HepG2 (cell line): ENCODE measurements around the gene ZKSCAN2. TPM values are rescaled to one million over a fixed set of nuclear protein-coding genes. Genes with fewer than 3 reads are reported as not detected.
A peak's percentile ranks its signal among the peaks of the same experiment; 100 is the strongest.

ENCODE experiments used
- ADNP ChIP-seq: sonication (generic); formaldehyde crosslinking; IDR thresholded peaks from 2 replicates; pipeline ENCODE4 v1.4.0; 2020; ENCODE audit warnings: missing genetic modification reagents
- EP300 ChIP-seq, 3 experiments: sonication (generic) in 1 of 3; formaldehyde crosslinking in 1 of 3; IDR thresholded peaks; 2 replicates each; pipeline versions ENCODE4 v1.5.1 to v1.6.1; 2011 to 2020; ENCODE audit warnings: low read depth in 2 of 3, low read length in 2 of 3, borderline replicate concordance in 1 of 3, improper control_type of control experiment in 1 of 3, mild to moderate bottlenecking in 1 of 3, missing genetic modification reagents in 1 of 3, moderate library complexity in 1 of 3
- GLI4 ChIP-seq: sonication (generic); formaldehyde crosslinking; IDR thresholded peaks from 2 replicates; pipeline ENCODE4 v1.5.1; 2020; ENCODE audit warnings: missing genetic modification reagents, mild to moderate bottlenecking, moderate library complexity, borderline replicate concordance
- GZF1 ChIP-seq: sonication (generic); formaldehyde crosslinking; IDR thresholded peaks from 2 replicates; pipeline ENCODE4 v1.5.1; 2020; ENCODE audit warnings: mild to moderate bottlenecking, missing genetic modification reagents
- KAT8 ChIP-seq: IDR thresholded peaks from 2 replicates; pipeline ENCODE4 v1.6.1; 2016; ENCODE audit warnings: missing genetic modification reagents, missing compliant biosample characterization
- NR1H2 ChIP-seq: sonication (generic); formaldehyde crosslinking; IDR thresholded peaks from 2 replicates; pipeline ENCODE4 v1.8.1; 2022; ENCODE audit warnings: low read depth, missing genetic modification reagents, borderline replicate concordance
- POLR2AphosphoS5 ChIP-seq: IDR thresholded peaks from 2 replicates; pipeline ENCODE4 v1.6.1; 2012; ENCODE audit warnings: low read depth, low read length
- TEAD2 ChIP-seq: sonication (generic); formaldehyde crosslinking; IDR thresholded peaks from 2 replicates; pipeline ENCODE4 v1.9.0; 2021; ENCODE audit warnings: missing genetic modification reagents
- ZBTB21 ChIP-seq: sonication (generic); formaldehyde crosslinking; IDR thresholded peaks from 2 replicates; pipeline ENCODE4 v1.4.0; 2020; ENCODE audit warnings: missing genetic modification reagents
- ZNF121 ChIP-seq: sonication (generic); formaldehyde crosslinking; IDR thresholded peaks from 2 replicates; pipeline ENCODE4 v1.5.0; 2020; ENCODE audit warnings: mild to moderate bottlenecking, missing genetic modification reagents
- ZNF143 ChIP-seq: sonication (generic); formaldehyde crosslinking; IDR thresholded peaks from 2 replicates; pipeline ENCODE4 v1.4.0; 2020; ENCODE audit warnings: missing genetic modification reagents
- ZNF44 ChIP-seq: sonication (generic); formaldehyde crosslinking; IDR thresholded peaks from 2 replicates; pipeline ENCODE4 v1.5.1; 2020; ENCODE audit warnings: mild to moderate bottlenecking, missing genetic modification reagents
- ZNF616 ChIP-seq: sonication (generic); formaldehyde crosslinking; IDR thresholded peaks from 2 replicates; pipeline ENCODE4 v1.5.0; 2020; ENCODE audit warnings: low read depth, mild to moderate bottlenecking, missing genetic modification reagents
- polyA plus RNA-seq, 8 experiments: library from polyadenylated mRNA; depleted of rRNA in 3 of 8; stranded (reverse) in 7 of 8; unstranded in 1 of 8; fragments of >200 nt; fragmentation: Illumina TruSeq in 4 of 8; extraction: Trizol in 4 of 8; gene quantifications; 2 replicates each; pipeline versions ENCODE4 v1.2.1 to v1.2.3, GENCODE V29; 2011 to 2016; ENCODE audit warnings: low read depth in 4 of 8, missing spikeins in 1 of 8, mixed read lengths in 1 of 8; ENCODE audit not compliant: insufficient read depth in 1 of 8
- total RNA-seq, 5 experiments: library from RNA; depleted of rRNA; stranded (reverse); fragments of >200 nt; fragmentation: Illumina TruSeq; extraction: Trizol; gene quantifications; 2 replicates each; pipeline ENCODE4 v1.2.3, GENCODE V29; 2016; ENCODE audit warnings: low read depth in 1 of 5
- TF ChIP-seq, protein P1 (sequence below), 2 experiments: sonication (generic) in 1 of 2; formaldehyde crosslinking in 1 of 2; IDR thresholded peaks; 2 replicates each; pipeline versions ENCODE4 v1.4.0 to v1.6.1; 2016 to 2020; ENCODE audit warnings: borderline replicate concordance in 1 of 2, low read depth in 1 of 2, mild to moderate bottlenecking in 1 of 2, missing genetic modification reagents in 1 of 2
- TF ChIP-seq, protein P2 (sequence below): sonication (generic); formaldehyde crosslinking; IDR thresholded peaks from 2 replicates; pipeline ENCODE4 v1.5.1; 2020; ENCODE audit warnings: mild to moderate bottlenecking, missing genetic modification reagents
- TF ChIP-seq, protein P3 (sequence below): sonication (generic); formaldehyde crosslinking; conservative IDR thresholded peaks from 2 replicates; pipeline ENCODE4 v1.4.0; 2020; ENCODE audit warnings: mild to moderate bottlenecking, missing genetic modification reagents, moderate library complexity
- TF ChIP-seq, protein P4 (sequence below): sonication (generic); formaldehyde crosslinking; IDR thresholded peaks from 2 replicates; pipeline ENCODE4 v1.5.0; 2020; ENCODE audit warnings: missing genetic modification reagents

ZKSCAN2 gene
- total and polyA plus RNA-seq, 2 of the 13 experiments (the other 11 are each of a cell fraction or from before 2014, with no cell fraction given): 4.2 to 11.1 TPM

DNA sequence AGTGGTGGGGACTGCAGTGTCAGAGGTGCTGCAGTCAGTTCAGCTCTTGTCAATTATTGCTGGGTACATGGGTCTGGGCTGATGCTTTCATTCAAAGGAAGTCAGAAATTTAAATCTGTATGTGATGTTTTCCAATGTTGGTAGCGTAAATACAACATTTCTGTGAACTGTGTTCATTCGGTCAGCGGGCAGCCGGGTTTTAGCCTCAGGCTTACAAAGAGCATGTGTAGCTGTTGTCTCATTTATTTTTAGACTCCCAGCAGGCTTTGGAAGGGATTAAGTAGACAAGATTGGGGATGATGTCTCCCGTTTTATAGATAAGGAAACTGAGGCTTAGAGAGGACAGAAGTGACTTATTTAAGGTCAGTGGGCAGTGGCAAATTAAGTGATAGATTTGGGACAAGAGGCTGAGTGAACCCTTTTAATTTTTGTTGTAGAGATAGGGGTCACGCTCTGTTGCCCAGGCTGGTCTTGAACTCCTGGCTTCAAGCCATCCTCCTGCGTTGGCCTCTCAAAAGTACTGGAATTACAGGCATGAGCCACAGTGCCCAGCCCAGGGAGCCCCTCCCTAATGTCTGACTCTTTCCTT lies 32.8 kb downstream of the ZKSCAN2 start (continued):
- TF ChIP-seq, protein P1, sequence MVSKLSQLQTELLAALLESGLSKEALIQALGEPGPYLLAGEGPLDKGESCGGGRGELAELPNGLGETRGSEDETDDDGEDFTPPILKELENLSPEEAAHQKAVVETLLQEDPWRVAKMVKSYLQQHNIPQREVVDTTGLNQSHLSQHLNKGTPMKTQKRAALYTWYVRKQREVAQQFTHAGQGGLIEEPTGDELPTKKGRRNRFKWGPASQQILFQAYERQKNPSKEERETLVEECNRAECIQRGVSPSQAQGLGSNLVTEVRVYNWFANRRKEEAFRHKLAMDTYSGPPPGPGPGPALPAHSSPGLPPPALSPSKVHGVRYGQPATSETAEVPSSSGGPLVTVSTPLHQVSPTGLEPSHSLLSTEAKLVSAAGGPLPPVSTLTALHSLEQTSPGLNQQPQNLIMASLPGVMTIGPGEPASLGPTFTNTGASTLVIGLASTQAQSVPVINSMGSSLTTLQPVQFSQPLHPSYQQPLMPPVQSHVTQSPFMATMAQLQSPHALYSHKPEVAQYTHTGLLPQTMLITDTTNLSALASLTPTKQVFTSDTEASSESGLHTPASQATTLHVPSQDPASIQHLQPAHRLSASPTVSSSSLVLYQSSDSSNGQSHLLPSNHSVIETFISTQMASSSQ (IDR thresholded peaks at IDR 0.05; ENCODE audit: low read depth): no peak
- TF ChIP-seq, protein P1 (CRISPR knock-in tag; IDR thresholded peaks at IDR 0.05; ENCODE audit: borderline replicate concordance): no peak
- 0 out of 2 replicates have a peak, but pooled peaks have one; percentile 37 for TF ChIP-seq GLI4 (CRISPR knock-in tag)
- TF ChIP-seq ZBTB21: no peak
- TF ChIP-seq EP300 (IDR thresholded peaks at IDR 0.05; ENCODE audit: low read depth in 2 of 2, low read length in 2 of 2): no peak
- TF ChIP-seq EP300 (CRISPR knock-in tag; IDR thresholded peaks at IDR 0.05; ENCODE audit: borderline replicate concordance): no peak
- no peak for TF ChIP-seq KAT8 (CRISPR knock-in tag)
- TF ChIP-seq, protein P2, sequence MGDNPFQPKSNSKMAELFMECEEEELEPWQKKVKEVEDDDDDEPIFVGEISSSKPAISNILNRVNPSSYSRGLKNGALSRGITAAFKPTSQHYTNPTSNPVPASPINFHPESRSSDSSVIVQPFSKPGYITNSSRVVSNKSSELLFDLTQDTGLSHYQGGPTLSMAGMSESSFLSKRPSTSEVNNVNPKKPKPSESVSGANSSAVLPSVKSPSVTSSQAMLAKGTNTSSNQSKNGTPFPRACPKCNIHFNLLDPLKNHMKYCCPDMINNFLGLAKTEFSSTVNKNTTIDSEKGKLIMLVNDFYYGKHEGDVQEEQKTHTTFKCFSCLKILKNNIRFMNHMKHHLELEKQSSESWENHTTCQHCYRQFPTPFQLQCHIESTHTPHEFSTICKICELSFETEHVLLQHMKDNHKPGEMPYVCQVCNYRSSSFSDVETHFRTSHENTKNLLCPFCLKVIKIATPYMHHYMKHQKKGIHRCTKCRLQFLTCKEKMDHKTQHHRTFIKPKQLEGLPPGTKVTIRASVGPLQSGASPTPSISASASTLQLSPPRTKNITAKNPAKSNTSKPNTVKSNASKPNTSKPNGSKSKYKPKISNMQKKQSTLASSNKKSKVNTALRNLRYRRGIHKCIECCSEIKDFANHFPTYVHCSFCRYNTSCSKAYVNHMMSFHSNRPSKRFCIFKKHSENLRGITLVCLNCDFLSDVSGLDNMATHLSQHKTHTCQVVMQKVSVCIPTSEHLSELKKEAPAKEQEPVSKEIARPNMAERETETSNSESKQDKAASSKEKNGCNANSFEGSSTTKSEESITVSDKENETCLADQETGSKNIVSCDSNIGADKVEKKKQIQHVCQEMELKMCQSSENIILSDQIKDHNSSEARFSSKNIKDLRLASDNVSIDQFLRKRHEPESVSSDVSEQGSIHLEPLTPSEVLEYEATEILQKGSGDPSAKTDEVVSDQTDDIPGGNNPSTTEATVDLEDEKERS (CRISPR knock-in tag): no peak
- 0 out of 2 replicates have a peak, but pooled peaks have one; percentile 24 for TF ChIP-seq ZNF121 (CRISPR knock-in tag)
- TF ChIP-seq, protein P3, sequence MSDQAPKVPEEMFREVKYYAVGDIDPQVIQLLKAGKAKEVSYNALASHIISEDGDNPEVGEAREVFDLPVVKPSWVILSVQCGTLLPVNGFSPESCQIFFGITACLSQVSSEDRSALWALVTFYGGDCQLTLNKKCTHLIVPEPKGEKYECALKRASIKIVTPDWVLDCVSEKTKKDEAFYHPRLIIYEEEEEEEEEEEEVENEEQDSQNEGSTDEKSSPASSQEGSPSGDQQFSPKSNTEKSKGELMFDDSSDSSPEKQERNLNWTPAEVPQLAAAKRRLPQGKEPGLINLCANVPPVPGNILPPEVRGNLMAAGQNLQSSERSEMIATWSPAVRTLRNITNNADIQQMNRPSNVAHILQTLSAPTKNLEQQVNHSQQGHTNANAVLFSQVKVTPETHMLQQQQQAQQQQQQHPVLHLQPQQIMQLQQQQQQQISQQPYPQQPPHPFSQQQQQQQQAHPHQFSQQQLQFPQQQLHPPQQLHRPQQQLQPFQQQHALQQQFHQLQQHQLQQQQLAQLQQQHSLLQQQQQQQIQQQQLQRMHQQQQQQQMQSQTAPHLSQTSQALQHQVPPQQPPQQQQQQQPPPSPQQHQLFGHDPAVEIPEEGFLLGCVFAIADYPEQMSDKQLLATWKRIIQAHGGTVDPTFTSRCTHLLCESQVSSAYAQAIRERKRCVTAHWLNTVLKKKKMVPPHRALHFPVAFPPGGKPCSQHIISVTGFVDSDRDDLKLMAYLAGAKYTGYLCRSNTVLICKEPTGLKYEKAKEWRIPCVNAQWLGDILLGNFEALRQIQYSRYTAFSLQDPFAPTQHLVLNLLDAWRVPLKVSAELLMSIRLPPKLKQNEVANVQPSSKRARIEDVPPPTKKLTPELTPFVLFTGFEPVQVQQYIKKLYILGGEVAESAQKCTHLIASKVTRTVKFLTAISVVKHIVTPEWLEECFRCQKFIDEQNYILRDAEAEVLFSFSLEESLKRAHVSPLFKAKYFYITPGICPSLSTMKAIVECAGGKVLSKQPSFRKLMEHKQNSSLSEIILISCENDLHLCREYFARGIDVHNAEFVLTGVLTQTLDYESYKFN (CRISPR knock-in tag): no peak
- TF ChIP-seq ADNP (CRISPR knock-in tag): 0 out of 2 replicates have a peak, but pooled peaks have one; percentile 38
- no peak for TF ChIP-seq ZNF143
- TF ChIP-seq, protein P4, sequence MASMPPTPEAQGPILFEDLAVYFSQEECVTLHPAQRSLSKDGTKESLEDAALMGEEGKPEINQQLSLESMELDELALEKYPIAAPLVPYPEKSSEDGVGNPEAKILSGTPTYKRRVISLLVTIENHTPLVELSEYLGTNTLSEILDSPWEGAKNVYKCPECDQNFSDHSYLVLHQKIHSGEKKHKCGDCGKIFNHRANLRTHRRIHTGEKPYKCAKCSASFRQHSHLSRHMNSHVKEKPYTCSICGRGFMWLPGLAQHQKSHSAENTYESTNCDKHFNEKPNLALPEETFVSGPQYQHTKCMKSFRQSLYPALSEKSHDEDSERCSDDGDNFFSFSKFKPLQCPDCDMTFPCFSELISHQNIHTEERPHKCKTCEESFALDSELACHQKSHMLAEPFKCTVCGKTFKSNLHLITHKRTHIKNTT: no peak
- 0 out of 2 replicates have a peak, but pooled peaks have one; percentile 29 for TF ChIP-seq GZF1
- no peak for TF ChIP-seq NR1H2
- no peak for TF ChIP-seq TEAD2 (CRISPR knock-in tag)
- no peak for TF ChIP-seq ZNF616
- TF ChIP-seq POLR2AphosphoS5: no peak
- no peak for TF ChIP-seq ZNF44
